Endodermal cell (in vitro differentiated cells): ENCODE data around the gene DRD4. TPM values are rescaled to one million over a fixed set of nuclear protein-coding genes. Genes with fewer than 3 reads are reported as not detected.

ENCODE experiments used
- DNase-seq: peaks from one replicate; pipeline ENCODE4 v3.0.0-alpha.2; 2017
- H3K27ac ChIP-seq: 2 replicates; pipeline ENCODE4 v1.5.1; 2013; ENCODE audit warnings: mild to moderate bottlenecking, low read depth, low read length, moderate library complexity
- H3K27me3 ChIP-seq: 2 replicates; pipeline ENCODE4 v1.6.1; 2013; ENCODE audit warnings: mild to moderate bottlenecking, low read length, moderate library complexity; ENCODE audit not compliant: insufficient read depth, control insufficient read depth, poor library complexity, severe bottlenecking
- H3K36me3 ChIP-seq: 2 replicates; pipeline ENCODE4 v1.7.0; 2013; ENCODE audit warnings: mild to moderate bottlenecking, low read length, moderate library complexity; ENCODE audit not compliant: control insufficient read depth, insufficient read depth
- H3K4me1 ChIP-seq: one replicate; pipeline ENCODE4 v1.7.0; 2013; ENCODE audit warnings: low read length; ENCODE audit not compliant: control insufficient read depth, insufficient read depth
- H3K4me3 ChIP-seq: 2 replicates; pipeline ENCODE4 v1.5.1; 2013; ENCODE audit warnings: mild to moderate bottlenecking, low read length, moderate library complexity
- H3K9ac ChIP-seq: 2 replicates; pipeline ENCODE4 v1.6.1; 2013; ENCODE audit warnings: mild to moderate bottlenecking, low read length, moderate library complexity; ENCODE audit not compliant: poor library complexity, severe bottlenecking; ENCODE audit errors: extremely low read depth
- H3K9me3 ChIP-seq: 2 replicates; pipeline ENCODE4 v1.6.1; 2013; ENCODE audit warnings: mild to moderate bottlenecking, low read length, moderate library complexity; ENCODE audit not compliant: control insufficient read depth
- H3K27ac Mint-ChIP-seq: 2 replicates; pipeline ENCODE4 v1.8.0; 2020; ENCODE audit warnings: mixed read lengths
- H3K27me3 Mint-ChIP-seq: 2 replicates; pipeline ENCODE4 v1.8.0; 2021; ENCODE audit warnings: mild to moderate bottlenecking, mixed read lengths; ENCODE audit not compliant: insufficient read depth
- H3K36me3 Mint-ChIP-seq: 2 replicates; pipeline ENCODE4 v1.8.0; 2020; ENCODE audit warnings: low read depth, mixed read lengths
- H3K4me1 Mint-ChIP-seq: 2 replicates; pipeline ENCODE4 v1.8.0; 2020; ENCODE audit warnings: mixed read lengths
- H3K4me3 Mint-ChIP-seq: 2 replicates; pipeline ENCODE4 v1.8.0; 2020; ENCODE audit warnings: mild to moderate bottlenecking, moderate library complexity, mixed read lengths
- H3K9me3 Mint-ChIP-seq: 2 replicates; pipeline ENCODE4 v1.8.0; 2020; ENCODE audit warnings: mild to moderate bottlenecking, mixed read lengths
- WGBS, 2 experiments: methylation state at CpG; one replicate each; pipeline versions ENCODE4 v1.1.5 to v1.1.7; 2013; ENCODE audit warnings: missing lambda C conversion rate in 2 of 2, mixed read lengths in 1 of 2; ENCODE audit not compliant: insufficient coverage in 1 of 2, insufficient read length in 1 of 2; 5-methylcytosine and 5-hydroxymethylcytosine counted together
- total RNA-seq, 2 donors: library from RNA; stranded (reverse); fragmentation: NEBNext Ultra II Directional in 1 of 2; extraction: Animal tissue kit (Norgen Biotek cat#: 25700) in 1 of 2; gene quantifications; 2 replicates in 1 of 2; 3 replicates in 1 of 2; pipeline ENCODE4 v1.2.1, GENCODE V29; 2021
- TF ChIP-seq, protein P1 (sequence below): fragments of 200-600 bp; sonication (generic); conservative IDR thresholded peaks from 2 replicates; pipeline ENCODE4 v1.5.0; 2021; ENCODE audit warnings: antibody characterized with exemption, mild to moderate bottlenecking

Gene DRD4
- total RNA-seq, 2 donors from 2014 or later = 1.8 to 2.7 TPM

DNA sequence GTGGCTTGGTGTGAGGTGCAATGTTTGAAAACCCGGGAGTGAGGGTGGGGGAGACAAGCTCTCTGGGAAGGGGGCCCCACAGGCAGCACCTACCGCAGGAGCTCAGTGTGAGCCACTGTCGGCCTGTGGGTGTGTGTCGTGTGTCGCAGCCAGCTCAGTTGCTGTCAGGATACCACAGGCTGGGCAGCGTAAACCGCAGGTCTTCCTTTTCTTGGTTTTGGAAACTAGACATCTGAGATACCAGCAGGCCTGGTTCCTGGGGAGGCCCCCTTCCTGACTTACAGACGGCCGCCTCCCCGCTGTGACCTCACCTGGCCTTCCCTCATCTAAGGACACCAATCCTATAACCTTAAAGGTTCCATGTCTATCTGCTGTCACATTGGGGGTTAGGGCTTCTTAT is 40.7 kb upstream of the DRD4 start:
- H3K36me3 Mint-ChIP-seq = peaks cover 62% of the 10 kb centered on the region
- WGBS, 2 experiments = 93 to 94% methylated on average over 7 to 10 of the region's 10 CpGs
- peaks cover 67% of the 10 kb centered on the region for H3K36me3 ChIP-seq

GRCh38 chr11:597166-597725 is 39.8 kb upstream of the DRD4 start:
- no peaks in the 10 kb centered on the region for H3K9me3 ChIP-seq
- no peak overlapping the region for H3K27ac ChIP-seq
- H3K27me3 Mint-ChIP-seq = no peaks in the 10 kb centered on the region
- DNase-seq = peak; percentile 86
- no peak overlapping the region for H3K9ac ChIP-seq
- H3K4me3 ChIP-seq = no peak overlapping the region
- H3K9me3 Mint-ChIP-seq = no peaks in the 10 kb centered on the region
- no peak overlapping the region for H3K4me3 Mint-ChIP-seq
- peak overlapping the region; percentile 92 for H3K27ac Mint-ChIP-seq
- H3K36me3 Mint-ChIP-seq = peaks cover 66% of the 10 kb centered on the region
- H3K27me3 ChIP-seq = no peaks in the 10 kb centered on the region
- H3K36me3 ChIP-seq = peaks cover 73% of the 10 kb centered on the region
- TF ChIP-seq, protein P1, sequence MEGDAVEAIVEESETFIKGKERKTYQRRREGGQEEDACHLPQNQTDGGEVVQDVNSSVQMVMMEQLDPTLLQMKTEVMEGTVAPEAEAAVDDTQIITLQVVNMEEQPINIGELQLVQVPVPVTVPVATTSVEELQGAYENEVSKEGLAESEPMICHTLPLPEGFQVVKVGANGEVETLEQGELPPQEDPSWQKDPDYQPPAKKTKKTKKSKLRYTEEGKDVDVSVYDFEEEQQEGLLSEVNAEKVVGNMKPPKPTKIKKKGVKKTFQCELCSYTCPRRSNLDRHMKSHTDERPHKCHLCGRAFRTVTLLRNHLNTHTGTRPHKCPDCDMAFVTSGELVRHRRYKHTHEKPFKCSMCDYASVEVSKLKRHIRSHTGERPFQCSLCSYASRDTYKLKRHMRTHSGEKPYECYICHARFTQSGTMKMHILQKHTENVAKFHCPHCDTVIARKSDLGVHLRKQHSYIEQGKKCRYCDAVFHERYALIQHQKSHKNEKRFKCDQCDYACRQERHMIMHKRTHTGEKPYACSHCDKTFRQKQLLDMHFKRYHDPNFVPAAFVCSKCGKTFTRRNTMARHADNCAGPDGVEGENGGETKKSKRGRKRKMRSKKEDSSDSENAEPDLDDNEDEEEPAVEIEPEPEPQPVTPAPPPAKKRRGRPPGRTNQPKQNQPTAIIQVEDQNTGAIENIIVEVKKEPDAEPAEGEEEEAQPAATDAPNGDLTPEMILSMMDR = peak; percentile 71
- H3K4me1 ChIP-seq = no peaks in the 10 kb centered on the region
- H3K4me1 Mint-ChIP-seq = no peaks in the 10 kb centered on the region
- 83 to 95% methylated on average over 12 to 29 of the region's 29 CpGs for WGBS, 2 experiments

More for the DNA sequence above, 40.7 kb upstream of the DRD4 start:
- Histone ChIP-seq H3K9me3 (no peaks in the 10 kb centered on the region), H3K4me3 (no peak overlapping the region), H3K9ac (no peak overlapping the region), H3K4me1 (no peaks in the 10 kb centered on the region), H3K27me3 (no peaks in the 10 kb centered on the region), H3K27ac (no peak overlapping the region)
- no peaks in the 10 kb centered on the region for H3K27me3 Mint-ChIP-seq
- H3K27ac Mint-ChIP-seq = no peak overlapping the region
- H3K4me1 Mint-ChIP-seq = no peaks in the 10 kb centered on the region
- no peak overlapping the region for H3K4me3 Mint-ChIP-seq
- H3K9me3 Mint-ChIP-seq = no peaks in the 10 kb centered on the region
- TF ChIP-seq, protein P1 = no peak
- DNase-seq = no peak

DNA sequence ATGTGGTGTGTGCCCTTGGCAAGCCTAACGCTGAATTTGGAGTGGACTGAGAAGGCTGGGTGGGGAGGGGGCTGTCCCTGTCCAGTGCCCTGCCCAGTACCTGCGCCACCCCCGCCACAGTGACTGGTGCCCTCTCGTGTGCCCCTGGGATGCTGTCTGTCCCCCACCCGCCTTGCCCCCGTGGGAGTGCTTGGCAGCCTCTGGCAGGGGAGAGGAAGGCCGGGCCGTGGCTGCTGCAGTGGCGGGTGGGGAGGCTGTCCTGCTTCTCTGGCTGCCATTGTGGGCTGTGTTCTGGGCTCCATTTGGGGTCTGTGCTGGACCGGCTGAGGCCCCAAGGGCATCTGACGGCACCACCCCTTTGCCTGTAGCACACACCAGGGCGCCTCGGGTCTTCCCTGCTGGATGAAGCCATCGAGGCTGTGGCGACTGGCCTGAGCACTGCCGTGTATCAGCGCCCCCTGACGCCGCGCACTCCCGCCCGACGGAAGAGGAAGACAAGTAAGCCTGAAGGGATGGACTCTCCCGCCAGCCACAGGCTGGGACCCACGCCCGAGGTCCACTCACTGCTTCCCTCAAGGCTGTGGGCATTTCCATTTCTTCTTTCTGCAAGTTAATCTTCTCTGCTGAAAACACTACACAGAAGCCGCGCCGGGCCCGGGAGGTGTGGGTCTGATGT is 38.9 kb upstream of the DRD4 start:
- Mint-ChIP-seq H3K4me3 (no peak overlapping the region), H3K27ac (no peak overlapping the region), H3K4me1 (no peaks in the 10 kb centered on the region), H3K9me3 (no peaks in the 10 kb centered on the region), H3K36me3 (peaks cover 60% of the 10 kb centered on the region), H3K27me3 (no peaks in the 10 kb centered on the region)
- WGBS, 2 experiments = 93 to 95% methylated on average over 25 to 30 of the region's 30 CpGs
- Histone ChIP-seq H3K27ac (no peak overlapping the region), H3K36me3 (peaks cover 74% of the 10 kb centered on the region), H3K27me3 (no peaks in the 10 kb centered on the region), H3K9ac (no peak overlapping the region), H3K9me3 (no peaks in the 10 kb centered on the region), H3K4me3 (no peak overlapping the region), H3K4me1 (no peaks in the 10 kb centered on the region)
- DNase-seq = no peak
- TF ChIP-seq, protein P1 = no peak
